ELR (cell line): Measurements from ENCODE around the gene TIMP3.
"Not testable (repeated sequence)": the region's sequence is repeated elsewhere in the genome, so short reads cannot be mapped to it uniquely, and the experiment has no call there.

Experiments
- DNase-seq: peaks from one replicate; pipeline ENCODE4 v3.0.0-alpha.2; 2015; ENCODE audit warnings: low read depth

TIMP3 gene

GRCh38 chr22:32855045-32855756 lies 53.7 kb downstream of the TIMP3 start:
- no peak for DNase-seq

- no peak for DNase-seq
Observed at GRCh38 chr22:32858121-32858703, 56.7 kb downstream of the TIMP3 start.

GRCh38 chr22:32858957-32859356 lies 57.5 kb downstream of the TIMP3 start:
- DNase-seq, result no peak

- no peak for DNase-seq
Observed at GRCh38 chr22:32859743-32860142, 58.2 kb downstream of the TIMP3 start.

GRCh38 chr22:32861330-32861729 lies 59.8 kb downstream of the TIMP3 start:
- DNase-seq, result no peak

- DNase-seq, result no peak
Observed at GRCh38 chr22:32862083-32862482, 60.6 kb downstream of the TIMP3 start.

- no peak for DNase-seq
Observed at GRCh38 chr22:32862936-32863661, 61.6 kb downstream of the TIMP3 start.

GRCh38 chr22:32864041-32864440 lies 62.5 kb downstream of the TIMP3 start:
- no peak for DNase-seq

GRCh38 chr22:32864596-32864995 lies 63.1 kb downstream of the TIMP3 start:
- DNase-seq, result no peak

GRCh38 chr22:32866953-32867352 lies 65.4 kb downstream of the TIMP3 start:
- DNase-seq, result no peak

- DNase-seq, result no peak
Observed at GRCh38 chr22:32868946-32869345, 67.4 kb downstream of the TIMP3 start.

GRCh38 chr22:32870474-32870873 lies 69.0 kb downstream of the TIMP3 start:
- DNase-seq, result no peak

- not testable (repeated sequence) for DNase-seq
Observed at GRCh38 chr22:32873604-32874003, 72.1 kb downstream of the TIMP3 start.

GRCh38 chr22:32874385-32874784 lies 72.9 kb downstream of the TIMP3 start:
- no peak for DNase-seq

- DNase-seq, result no peak
Observed at GRCh38 chr22:32874976-32875375, 73.5 kb downstream of the TIMP3 start.

GRCh38 chr22:32876516-32876915 lies 75.0 kb downstream of the TIMP3 start:
- DNase-seq, result no peak

- no peak for DNase-seq
Observed at GRCh38 chr22:32877196-32877595, 75.7 kb downstream of the TIMP3 start.

- DNase-seq, result no peak
Observed at GRCh38 chr22:32879550-32879949, 78.0 kb downstream of the TIMP3 start.

GRCh38 chr22:32880061-32880460 lies 78.6 kb downstream of the TIMP3 start:
- no peak for DNase-seq

- no peak for DNase-seq
Observed at GRCh38 chr22:32880505-32880892, 79.0 kb downstream of the TIMP3 start.

- peak; percentile 16 for DNase-seq
Observed at GRCh38 chr22:32880893-32881596, 79.5 kb downstream of the TIMP3 start.

- DNase-seq, result no peak
Observed at GRCh38 chr22:32882360-32882755, 80.9 kb downstream of the TIMP3 start.
